SKM-1 (cell line): ENCODE measurements around the gene SWSAP1.
A peak's percentile ranks its signal among the peaks of the same experiment; 100 is the strongest.
"Not testable (repeated sequence)": the region's sequence is repeated elsewhere in the genome, so short reads cannot be mapped to it uniquely, and the experiment has no call there.

Experiments
- DNase-seq: peaks from one replicate; lab custom pipeline; 2025; ENCODE audit not compliant: unreplicated experiment; lab: John Stamatoyannopoulos, UW

SWSAP1 gene

DNA sequence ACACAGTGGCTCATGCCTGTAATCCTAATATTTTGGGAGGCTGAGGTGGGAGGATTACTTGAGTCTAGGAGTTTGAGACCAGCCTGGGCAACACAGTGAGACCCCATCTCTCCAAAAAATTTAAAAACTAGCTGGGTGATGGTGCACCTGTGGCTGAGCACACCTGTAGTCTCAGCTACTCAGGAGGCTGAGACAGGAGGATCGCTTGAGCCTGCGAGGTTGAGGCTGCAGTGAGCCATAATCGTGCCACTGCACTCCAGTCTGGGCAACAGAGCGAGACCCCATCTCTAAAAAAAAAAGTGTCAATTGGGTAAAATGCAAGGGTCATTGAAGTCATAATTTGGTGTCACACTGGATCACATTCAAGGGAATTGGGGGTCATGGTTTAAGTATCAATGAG is 20.4 kb upstream of the SWSAP1 start:
- DNase-seq: not testable (repeated sequence)

DNA sequence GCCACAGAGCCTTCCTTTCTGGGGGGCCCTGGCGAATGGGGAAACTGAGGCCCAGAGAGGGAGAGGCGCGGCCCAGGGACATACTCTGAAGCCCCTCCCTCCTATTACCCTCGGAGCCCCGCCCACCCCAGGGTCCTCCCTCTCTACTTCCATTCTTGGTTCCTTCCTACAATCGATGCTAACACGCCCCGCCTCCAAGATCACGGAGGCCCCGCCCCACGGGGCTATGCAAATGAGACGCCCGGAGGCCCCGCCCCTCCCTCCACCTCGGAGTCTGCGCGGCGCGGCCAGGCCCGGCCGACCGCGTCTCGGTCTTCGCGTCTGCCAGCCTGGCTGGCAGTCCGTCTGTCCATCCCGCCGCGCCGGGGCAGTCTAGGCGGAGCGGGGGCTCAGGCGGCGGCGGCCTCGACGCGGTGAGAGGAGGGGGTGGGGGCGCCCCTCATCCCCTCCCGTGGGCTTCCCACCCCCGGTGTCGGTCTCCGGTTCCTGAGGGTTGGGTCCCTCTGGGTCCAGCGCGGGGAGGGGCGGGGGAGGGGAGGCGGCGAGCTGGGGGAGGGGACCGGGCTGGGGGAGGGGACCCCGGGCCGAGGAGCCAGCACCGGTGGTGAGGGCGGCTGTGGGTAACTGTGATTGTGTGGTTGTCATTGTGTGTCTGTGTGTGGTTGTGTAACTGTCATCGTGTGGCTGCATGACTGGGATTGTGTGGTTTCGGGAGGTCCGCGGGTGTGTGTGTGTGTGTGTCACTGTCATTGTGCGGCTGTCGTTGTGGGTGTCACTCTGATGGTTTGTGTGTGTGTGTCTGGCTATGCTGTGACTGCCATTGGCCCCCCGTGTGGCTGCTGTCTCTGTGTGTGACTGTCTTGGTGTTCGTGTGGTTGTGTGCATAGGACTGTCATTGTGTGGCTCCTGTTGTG is 19.0 kb upstream of the SWSAP1 start, which contains the start of gene PLPPR2:
TSS of gene PLPPR2 (plus strand) at position 273 of the 914 bp plus-strand sequence. CDS start 2,242 bp downstream, outside the sequence.
- DNase-seq: peak; percentile 78

DNA sequence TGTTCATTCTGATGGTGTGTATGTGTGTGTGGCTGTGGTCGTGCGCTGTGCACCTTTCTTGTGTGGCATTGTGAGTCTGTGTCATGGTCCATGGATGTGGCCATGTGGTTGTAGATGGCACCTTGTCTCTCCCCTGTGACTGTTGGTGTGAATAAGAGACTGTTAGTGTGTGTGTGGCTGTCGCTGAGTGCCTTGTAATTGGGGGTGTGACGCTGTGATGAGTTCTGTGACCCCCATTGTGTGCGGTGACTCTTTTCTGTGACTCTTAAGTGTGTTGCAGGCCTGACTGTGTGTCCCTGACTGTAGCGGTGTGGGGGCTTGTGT is 18.4 kb upstream of the SWSAP1 start:
- no peak for DNase-seq

DNA sequence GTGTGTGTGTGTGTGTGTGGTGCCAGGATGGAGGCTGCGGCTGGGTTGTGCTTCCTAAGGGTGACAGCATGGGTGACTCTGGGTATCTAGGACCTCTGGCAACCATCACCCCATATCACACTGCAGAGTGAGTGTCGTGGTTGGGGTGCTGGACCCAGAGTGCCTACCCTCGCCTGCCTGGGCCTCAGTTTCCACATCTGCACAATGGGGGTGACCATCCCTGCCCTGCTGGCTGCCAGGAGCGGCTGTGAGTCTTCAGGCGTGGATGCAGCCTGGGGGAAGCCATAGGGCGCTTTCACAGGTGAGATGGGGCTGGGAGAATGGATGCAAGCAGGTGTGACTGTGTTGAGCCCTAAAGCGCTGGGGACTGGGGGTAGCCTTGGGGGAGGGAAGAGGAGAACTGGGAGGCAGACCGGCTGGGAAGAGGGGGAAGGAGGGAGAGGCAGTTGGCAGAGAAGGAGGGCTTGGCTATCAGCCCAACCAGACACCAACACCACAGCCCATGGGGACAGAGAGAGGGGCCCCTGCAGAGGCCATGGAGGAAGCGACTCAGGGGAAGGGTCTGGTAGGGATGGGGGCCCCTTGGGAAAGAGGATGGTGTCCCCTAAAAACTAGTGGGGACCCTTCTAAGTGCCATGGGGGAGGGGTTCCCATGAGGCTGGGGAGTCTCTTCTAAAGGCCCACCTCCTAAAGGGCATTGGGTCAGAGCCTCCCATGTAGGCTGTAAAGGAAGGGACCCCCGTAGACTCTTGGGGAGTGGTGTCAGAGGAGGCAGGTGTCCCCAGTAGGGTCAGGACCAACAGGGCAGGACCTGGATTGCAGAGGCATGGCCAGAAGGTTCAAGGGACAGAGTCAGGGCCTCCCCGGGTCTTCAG is 17.6 kb upstream of the SWSAP1 start:
- DNase-seq: no peak

DNA sequence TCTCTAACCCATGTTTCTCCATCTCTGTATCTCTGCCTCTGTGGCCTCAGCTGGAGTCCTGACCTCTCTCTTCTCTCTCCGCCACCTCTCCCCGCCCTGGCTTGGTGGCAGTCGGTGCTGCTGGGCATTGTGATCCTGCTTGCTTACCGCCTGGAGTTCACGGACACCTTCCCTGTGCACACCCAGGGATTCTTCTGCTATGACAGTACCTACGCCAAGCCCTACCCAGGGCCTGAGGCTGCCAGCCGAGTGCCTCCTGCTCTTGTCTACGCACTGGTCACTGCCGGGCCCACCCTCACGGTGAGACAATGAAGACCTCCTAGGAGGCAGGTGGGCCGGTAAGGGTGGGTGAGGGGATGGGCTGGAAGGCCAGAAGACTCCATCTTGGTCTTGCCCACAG is 15.0 kb upstream of the SWSAP1 start:
- no peak for DNase-seq

DNA sequence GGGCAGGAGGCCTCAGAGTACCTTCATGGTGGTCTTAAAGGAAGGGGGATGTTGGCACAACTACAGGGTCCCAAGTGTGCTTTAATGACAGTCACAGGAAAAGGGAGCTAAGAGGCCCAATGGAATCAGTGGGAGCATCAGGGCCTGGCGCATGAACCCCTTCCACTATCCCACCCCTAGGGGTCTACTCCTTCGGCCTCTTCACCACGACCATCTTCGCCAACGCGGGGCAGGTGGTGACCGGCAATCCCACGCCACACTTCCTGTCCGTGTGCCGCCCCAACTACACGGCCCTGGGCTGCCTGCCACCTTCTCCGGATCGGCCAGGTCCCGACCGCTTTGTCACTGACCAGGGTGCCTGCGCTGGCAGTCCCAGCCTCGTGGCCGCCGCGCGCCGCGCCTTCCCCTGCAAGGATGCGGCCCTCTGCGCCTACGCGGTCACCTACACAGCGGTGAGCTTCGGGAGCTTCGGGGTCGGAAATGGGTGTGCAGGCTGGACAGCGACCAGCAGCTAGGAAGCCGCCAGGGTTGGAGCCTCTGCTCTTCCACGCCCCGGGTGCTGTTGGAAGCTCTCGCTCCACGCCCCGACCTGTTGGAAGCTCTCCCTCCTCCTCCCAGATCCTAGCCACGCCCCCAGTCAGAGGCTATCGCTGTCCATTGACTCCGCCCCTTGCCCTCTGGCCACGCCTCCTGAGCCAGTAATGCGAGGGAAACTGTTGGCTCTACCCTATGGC is 13.3 kb upstream of the SWSAP1 start:
- DNase-seq: no peak

DNA sequence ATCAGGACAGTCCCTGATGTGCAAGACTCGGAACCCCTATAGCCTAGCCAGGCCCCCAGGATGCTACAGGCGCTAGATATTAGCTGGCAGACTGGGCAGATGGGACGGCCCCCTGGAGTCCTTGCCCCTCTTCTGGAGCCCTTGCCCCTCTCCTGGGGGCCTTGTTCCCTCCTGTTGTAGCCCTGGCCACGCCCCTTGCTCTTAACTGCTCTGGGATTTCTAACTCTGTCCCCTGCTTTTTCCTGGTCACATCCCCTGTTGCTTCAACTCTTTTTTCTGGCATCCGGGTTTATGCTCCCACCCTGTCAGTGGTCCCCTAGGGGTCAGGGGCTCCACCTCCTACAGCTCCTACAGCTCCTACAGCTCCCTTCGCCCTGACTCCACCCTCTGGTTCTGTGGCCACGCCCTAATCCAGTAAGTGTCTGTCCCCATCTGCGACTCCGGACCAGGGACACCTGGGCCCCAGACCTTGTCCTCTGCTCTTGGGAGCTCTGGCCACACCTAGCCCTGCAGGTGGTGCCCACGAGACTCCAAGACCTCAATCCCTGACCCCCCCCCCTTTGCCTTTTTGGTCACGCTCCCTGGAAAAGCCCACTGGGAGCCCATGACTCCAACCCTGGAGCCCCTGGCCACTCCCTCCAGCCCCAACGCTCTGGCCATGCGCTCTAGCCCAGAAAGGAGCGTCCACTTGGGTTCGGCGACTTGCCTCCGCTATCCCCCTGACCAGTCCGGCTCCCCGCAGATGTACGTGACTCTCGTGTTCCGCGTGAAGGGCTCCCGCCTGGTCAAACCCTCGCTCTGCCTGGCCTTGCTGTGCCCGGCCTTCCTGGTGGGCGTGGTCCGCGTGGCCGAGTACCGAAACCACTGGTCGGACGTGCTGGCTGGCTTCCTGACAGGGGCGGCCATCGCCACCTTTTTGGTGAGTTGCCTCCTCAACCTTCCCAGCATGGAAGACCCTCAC is 12.4 kb upstream of the SWSAP1 start:
- DNase-seq: no peak

DNA sequence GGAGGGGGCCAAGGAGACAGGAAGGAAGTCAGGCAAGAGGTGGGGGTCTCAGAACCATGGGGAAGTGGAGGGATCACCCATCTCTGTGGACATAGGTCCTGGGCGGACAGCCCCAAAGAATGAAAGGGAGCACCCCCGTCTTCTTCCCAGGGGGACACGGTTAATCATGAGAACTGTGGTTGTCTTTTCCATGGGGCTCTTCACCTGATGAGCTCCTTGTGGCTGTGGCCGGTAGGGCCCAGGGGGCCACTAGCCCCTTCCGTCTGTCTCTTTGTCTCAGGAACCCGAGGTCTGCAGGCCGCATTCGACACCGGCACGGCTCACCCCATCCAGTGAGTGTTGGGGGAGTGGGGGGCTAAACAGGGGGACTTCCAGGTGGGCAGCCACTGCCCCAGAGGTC is 10.6 kb upstream of the SWSAP1 start:
- DNase-seq: no peak

DNA sequence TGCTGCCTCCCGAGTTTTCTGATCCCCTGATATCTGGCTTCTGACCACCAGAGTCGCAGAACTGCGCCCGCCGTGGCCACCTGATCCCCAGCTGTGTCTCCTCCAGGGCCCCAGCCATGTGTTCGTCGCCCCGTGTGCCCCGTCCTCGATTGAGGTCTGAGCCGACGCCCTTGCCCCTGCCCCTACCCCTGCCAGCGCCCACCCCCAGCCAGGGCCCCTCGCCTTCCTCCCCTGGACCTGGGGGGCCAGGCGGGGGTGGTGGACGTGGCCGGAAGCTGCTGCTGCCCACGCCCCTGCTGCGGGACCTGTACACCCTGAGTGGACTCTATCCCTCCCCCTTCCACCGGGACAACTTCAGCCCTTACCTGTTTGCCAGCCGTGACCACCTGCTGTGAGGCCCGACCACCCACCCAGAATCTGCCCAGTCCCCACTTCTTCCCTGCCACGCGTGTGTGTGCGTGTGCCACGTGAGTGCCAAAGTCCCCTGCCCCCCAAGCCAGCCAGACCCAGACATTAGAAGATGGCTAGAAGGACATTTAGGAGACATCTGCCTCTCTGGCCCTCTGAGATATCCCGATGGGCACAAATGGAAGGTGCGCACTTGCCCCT is 10.1 kb upstream of the SWSAP1 start:
- DNase-seq: no peak

DNA sequence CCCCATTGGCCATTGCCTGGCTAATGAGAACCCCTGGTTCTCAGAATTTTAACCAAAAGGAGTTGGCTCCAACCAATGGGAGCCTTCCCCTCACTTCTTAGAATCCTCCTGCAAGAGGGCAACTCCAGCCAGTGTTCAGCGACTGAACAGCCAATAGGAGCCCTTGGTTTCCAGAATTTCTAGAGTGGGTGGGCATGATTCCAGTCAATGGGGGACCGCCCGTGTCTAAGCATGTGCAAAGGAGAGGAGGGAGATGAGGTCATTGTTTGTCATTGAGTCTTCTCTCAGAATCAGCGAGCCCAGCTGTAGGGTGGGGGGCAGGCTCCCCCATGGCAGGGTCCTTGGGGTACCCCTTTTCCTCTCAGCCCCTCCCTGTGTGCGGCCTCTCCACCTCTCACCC is 9.5 kb upstream of the SWSAP1 start:
- no peak for DNase-seq

DNA sequence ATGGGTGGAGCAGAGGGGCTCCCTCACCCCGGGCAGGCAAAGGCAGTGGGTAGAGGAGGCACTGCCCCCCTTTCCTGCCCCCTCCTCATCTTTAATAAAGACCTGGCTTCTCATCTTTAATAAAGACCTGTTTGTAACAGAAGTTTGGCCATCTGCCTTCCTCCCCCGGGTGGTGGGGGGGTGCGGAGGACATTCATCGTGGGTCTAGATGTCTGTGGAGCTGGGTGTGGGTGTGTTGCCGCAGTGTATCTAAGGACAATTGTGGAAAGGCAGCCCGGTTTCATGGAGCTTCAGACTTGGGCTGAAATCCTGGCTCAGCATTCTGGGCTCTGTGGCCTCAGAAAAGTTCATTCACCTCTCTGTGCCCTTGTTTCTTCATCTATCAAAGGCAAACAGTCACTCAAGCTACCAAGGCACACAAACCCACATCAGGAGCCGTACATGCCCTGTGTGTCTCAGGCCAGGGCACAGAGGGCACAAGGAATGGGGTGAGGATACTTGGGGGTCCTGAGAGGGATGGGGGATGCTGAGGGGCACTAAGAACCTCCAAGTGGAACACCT is 8.8 kb upstream of the SWSAP1 start:
- no peak for DNase-seq

DNA sequence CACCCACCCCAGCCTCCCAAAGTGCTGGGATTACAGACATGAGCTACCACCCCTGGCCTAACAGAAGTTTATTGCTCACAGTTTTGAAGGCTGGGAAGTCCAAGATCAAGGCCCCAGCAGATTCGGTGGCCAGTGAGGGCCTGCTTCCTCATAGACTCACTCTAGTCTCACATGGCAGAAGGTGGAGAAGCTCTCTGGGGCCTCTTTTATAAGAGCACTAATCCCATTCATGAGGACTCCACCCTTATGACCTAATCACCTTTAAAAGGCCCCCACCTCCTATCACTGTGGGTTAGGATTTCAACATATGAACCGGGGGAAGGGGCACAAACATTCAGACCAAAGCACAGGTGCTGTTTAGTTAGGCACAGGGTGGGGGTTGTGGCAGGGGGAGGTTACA is 6.9 kb upstream of the SWSAP1 start:
- DNase-seq: no peak

DNA sequence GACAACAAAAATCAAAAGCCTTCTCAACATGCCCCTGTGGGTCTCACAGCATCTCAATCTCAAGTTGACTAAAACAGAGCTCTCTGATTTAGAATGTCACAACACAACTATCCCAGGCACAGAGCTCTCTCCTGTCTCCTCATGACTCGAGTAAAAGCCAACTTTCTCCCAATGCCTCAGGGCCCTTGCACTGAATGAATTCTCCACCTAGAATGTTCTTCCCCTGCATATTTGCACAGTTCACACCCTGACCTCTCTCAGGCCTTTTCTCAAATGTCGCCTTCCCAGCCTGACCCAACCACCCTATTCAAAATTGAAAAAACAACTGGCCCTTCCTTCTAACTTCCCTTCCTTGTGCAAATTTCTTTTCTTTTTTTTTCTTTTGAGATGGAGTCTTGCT is 3.7 kb upstream of the SWSAP1 start:
- DNase-seq: no peak

DNA sequence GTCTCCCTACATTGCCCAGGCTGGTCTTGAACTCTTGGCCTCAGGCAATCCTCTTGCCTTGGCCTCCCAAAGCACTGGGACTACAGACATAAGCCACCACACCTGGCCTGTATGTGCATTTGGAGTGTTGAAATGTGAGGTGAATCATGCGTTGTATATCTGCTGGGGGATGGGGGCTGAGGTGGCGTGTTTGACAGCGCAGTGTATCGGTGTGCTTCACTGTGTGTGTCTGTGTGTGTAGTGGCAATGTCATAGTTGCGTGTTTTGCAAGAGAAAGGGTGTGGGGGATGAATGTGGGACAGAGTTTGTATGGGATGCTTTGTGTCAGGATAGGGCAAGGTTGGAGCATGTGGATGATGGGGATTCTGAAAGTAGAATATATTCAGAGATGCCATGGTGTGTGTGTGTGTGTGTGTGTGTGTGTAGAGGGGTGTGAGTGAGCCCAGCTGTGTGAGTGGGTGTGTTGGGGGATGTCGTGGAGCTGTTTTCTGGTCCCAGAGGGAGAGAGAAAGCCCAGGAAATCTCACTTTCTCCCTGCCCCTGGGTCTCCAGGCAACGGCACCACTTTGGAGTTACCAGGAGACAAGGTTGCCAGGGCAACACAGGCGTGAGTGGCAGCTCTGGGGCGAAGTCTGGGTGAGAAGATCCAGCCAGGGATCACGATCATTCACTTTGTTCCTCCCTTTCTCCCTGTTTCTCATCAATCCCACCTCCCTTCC is 1.1 kb upstream of the SWSAP1 start:
- DNase-seq: no peak

DNA sequence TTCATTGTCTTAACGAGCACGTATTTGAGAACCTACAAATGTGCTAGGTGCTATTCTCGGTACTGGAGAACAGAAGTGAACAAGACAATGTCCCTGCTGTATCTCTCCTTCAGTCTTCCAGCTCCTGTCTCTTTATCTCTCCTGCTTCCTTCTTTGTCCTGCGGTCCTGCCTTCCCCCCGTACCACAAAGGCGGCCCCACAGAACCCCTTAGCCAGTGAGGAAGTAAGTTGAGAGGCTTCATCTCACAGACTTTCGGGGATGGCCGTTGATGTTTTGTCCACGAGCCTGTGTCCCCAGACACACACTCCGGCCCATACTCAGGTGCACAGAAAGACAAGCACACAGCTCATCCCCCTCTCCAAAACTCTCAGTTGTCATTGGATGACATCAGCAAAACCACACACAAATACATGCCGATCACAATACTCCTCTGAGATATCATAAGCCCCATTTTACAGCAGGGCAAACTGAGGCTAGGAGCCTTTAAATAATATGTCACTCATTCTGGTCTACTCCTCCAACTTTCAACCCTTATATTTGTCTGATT is 507 bp upstream of the SWSAP1 start:
- no peak for DNase-seq

DNA sequence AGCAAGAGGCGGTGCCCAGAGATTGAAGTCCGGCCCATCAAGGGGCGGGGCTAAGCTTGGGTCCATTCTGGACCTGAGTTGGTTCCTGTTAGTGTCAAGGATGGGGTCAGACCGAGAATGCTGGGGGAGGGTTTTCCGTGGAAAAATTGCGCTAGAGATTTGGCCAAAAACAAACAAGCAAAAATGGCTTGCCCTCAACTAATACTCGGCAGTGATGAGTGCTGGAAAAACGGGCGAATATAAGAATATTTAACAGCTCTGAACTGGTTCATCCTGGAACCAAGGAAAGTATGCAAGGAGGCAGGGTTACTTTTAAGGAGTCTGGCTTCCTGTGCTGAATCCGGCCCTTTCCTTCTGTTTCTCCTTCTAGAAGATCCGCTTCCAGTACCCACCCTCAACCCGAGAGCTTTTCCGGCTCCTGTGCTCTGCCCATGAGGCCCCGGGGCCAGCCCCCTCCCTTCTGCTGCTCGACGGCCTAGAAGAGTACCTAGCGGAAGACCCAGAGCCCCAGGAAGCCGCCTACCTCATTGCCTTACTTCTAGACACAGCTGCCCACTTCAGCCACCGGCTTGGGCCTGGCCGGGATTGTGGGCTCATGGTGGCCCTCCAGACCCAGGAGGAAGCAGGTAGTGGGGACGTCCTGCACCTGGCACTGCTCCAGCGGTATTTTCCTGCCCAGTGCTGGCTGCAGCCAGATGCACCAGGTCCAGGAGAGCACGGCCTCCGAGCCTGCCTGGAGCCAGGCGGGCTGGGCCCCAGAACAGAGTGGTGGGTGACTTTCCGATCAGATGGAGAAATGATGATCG is 880 bp downstream of the SWSAP1 start:
- DNase-seq: no peak

DNA sequence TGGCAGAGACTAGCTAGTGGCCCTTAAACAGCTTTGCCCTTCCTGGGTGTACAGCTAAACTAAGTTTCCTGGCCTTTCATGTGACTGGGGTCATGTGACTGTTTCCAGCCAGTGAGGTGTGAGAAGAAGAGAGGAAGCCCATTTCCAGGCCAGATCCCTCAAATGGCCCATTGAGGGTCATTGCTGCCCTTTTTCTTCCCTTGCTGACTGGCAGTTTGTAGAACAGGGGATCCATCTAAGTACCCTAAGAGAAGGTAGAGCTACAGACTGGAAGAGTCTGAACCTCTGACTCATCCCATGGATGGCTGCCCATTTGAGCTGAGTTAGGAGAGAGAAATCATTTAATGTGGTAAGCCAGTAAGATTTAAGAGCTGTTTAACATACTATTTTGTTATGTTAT is 2.8 kb downstream of the SWSAP1 start:
- no peak for DNase-seq

DNA sequence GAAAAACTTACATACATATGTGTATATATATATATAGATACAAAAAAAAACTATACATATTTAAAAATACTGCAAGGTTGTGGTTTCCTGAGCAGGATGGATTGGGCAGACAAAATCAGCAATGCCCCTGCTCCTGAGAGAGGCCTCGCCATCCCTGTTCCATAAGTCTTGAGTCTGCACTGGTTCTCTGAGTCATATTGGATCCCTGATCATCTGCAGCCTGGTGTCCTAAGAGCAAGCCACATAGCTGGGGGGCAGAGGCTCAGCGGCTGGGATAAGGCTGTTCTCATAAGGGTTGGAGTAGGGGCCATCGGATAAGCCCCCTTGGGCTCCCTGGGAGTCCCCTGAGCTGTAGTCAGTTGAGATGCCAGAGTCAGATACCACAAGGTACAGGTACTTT is 3.3 kb downstream of the SWSAP1 start:
- no peak for DNase-seq
